Smooth muscle cell (in vitro differentiated cells): ENCODE data around the gene CARM1. TPM values are rescaled to one million over a fixed set of nuclear protein-coding genes. Genes with fewer than 3 reads are reported as not detected.
"Not testable (repeated sequence)": the region's sequence is repeated elsewhere in the genome, so short reads cannot be mapped to it uniquely, and the experiment has no call there.

Experiments
- DNase-seq: peaks from one replicate; lab custom pipeline; 2025; ENCODE audit not compliant: unreplicated experiment; lab: John Stamatoyannopoulos, UW
- H2AFZ ChIP-seq: fragments of 200-600 bp; sonication (generic); 2 replicates; pipeline ENCODE4 v1.6.0; 2016; ENCODE audit warnings: antibody characterized with exemption, low read depth, mild to moderate bottlenecking
- H3F3A ChIP-seq: fragments of 200-600 bp; sonication (generic); 2 replicates; pipeline ENCODE4 v1.6.0; 2017; ENCODE audit warnings: antibody characterized with exemption, low read depth
- H3K27ac ChIP-seq: fragments of 200-600 bp; sonication (generic); 2 replicates; pipeline ENCODE4 v1.5.1; 2016; ENCODE audit warnings: low read depth, mild to moderate bottlenecking
- H3K27me3 ChIP-seq: fragments of 200-600 bp; sonication (generic); 2 replicates; pipeline ENCODE4 v1.6.1; 2016; ENCODE audit warnings: low read depth, mild to moderate bottlenecking
- H3K36me3 ChIP-seq: fragments of 200-600 bp; sonication (generic); 2 replicates; pipeline ENCODE4 v1.5.1; 2016; ENCODE audit warnings: low read depth
- H3K4me1 ChIP-seq: fragments of 200-600 bp; sonication (generic); 2 replicates; pipeline ENCODE4 v1.5.1; 2016; ENCODE audit warnings: low read depth
- H3K4me2 ChIP-seq: fragments of 200-600 bp; sonication (generic); 2 replicates; pipeline ENCODE4 v1.6.0; 2016; ENCODE audit warnings: mild to moderate bottlenecking
- H3K4me3 ChIP-seq: fragments of 200-600 bp; sonication (generic); 2 replicates; pipeline ENCODE4 v1.5.1; 2016; ENCODE audit warnings: mild to moderate bottlenecking
- H3K79me2 ChIP-seq: fragments of 200-600 bp; sonication (generic); 2 replicates; pipeline ENCODE4 v1.6.0; 2016; ENCODE audit warnings: low read depth, mild to moderate bottlenecking
- H3K9ac ChIP-seq: fragments of 200-600 bp; sonication (generic); 2 replicates; pipeline ENCODE4 v1.6.0; 2016; ENCODE audit warnings: low read depth
- H3K9me3 ChIP-seq: fragments of 200-600 bp; sonication (generic); replicated peaks from 2 replicates; pipeline ENCODE4 v1.5.1; 2016; ENCODE audit warnings: low read depth
- H4K20me1 ChIP-seq: fragments of 200-600 bp; sonication (generic); 2 replicates; pipeline ENCODE4 v1.6.0; 2016; ENCODE audit warnings: low read depth
- CTCF ChIP-seq: fragments of 200-600 bp; sonication (generic); IDR thresholded peaks from 2 replicates; pipeline ENCODE4 v1.5.1; 2017; ENCODE audit warnings: borderline replicate concordance, mild to moderate bottlenecking, antibody characterized with exemption; ENCODE audit not compliant: insufficient read depth, poor library complexity, severe bottlenecking
- WGBS: methylation state at CpG from one replicate; pipeline ENCODE4 v1.1.7; 2016; ENCODE audit warnings: low lambda C conversion rate; 5-methylcytosine and 5-hydroxymethylcytosine counted together
- polyA plus RNA-seq: library from polyadenylated mRNA; unstranded; fragments of >200 nt; fragmentation: Nextera tagmentation; extraction: Ambion mirVana; gene quantifications from 2 replicates; pipeline ENCODE4 v1.2.1, GENCODE V29; 2016
- total RNA-seq: library from RNA; depleted of rRNA; stranded (reverse); fragments of >200 nt; gene quantifications from 2 replicates; pipeline ENCODE4 v1.2.3, GENCODE V29; 2014

CARM1 gene
- total and polyA plus RNA-seq, 2 experiments from 2014 or later, result 22.7 to 39.3 TPM

GRCh38 chr19:10946958-10947657, 75.8 kb downstream of the CARM1 start:
- no peak overlapping the region for H3K4me2 ChIP-seq
- DNase-seq, result no peak
- no peaks in the 10 kb centered on the region for H3K36me3 ChIP-seq
- no peak overlapping the region for H2AFZ ChIP-seq
- no peak overlapping the region for H3K4me3 ChIP-seq
- H3K79me2 ChIP-seq, result no peaks in the 10 kb centered on the region
- no peaks in the 10 kb centered on the region for H3F3A ChIP-seq
- no peak overlapping the region for H3K9ac ChIP-seq
- H3K9me3 ChIP-seq, result no peaks in the 10 kb centered on the region
- no peaks in the 10 kb centered on the region for H4K20me1 ChIP-seq
- no peaks in the 10 kb centered on the region for H3K4me1 ChIP-seq
- H3K27ac ChIP-seq, result peak overlapping the region; percentile 64
- no peak for TF ChIP-seq CTCF
- no peaks in the 10 kb centered on the region for H3K27me3 ChIP-seq
- 68% methylated on average over 6 of the region's 6 CpGs for WGBS

- DNase-seq, result no peak
- no peaks in the 10 kb centered on the region for H3K27me3 ChIP-seq
- no peak overlapping the region for H2AFZ ChIP-seq
- no peaks in the 10 kb centered on the region for H4K20me1 ChIP-seq
- no peak overlapping the region for H3K4me2 ChIP-seq
- H3K4me1 ChIP-seq, result no peaks in the 10 kb centered on the region
- H3F3A ChIP-seq, result no peaks in the 10 kb centered on the region
- H3K79me2 ChIP-seq, result no peaks in the 10 kb centered on the region
- WGBS, result 90% methylated on average over 6 of the region's 6 CpGs
- no peak overlapping the region for H3K27ac ChIP-seq
- H3K9me3 ChIP-seq, result no peaks in the 10 kb centered on the region
- no peak overlapping the region for H3K4me3 ChIP-seq
- no peaks in the 10 kb centered on the region for H3K36me3 ChIP-seq
- no peak for TF ChIP-seq CTCF
- H3K9ac ChIP-seq, result no peak overlapping the region
Measured at GRCh38 chr19:10952809-10953208, 81.5 kb downstream of the CARM1 start.

GRCh38 chr19:10959277-10959968, 88.1 kb downstream of the CARM1 start:
- not testable (repeated sequence) for DNase-seq, H3K36me3 ChIP-seq, H3K4me1 ChIP-seq, H3K27me3 ChIP-seq, H3K27ac ChIP-seq, H3K9ac ChIP-seq, H3K9me3 ChIP-seq, H2AFZ ChIP-seq, H3F3A ChIP-seq
- Histone ChIP-seq H3K4me3 (peak overlapping the region; percentile 58), H3K79me2 (peaks cover 38% of the 10 kb centered on the region), H4K20me1 (peaks cover 24% of the 10 kb centered on the region), H3K4me2 (peak overlapping the region; percentile 87)
- WGBS, result 97% methylated on average over 19 of the region's 19 CpGs

GRCh38 chr19:10960314-10961072, 89.1 kb downstream of the CARM1 start, which contains the start of gene SMARCA4:
SMARCA4 (plus strand) TSS chr19:10961030; CDS start chr19:10984152, 23,122 bp downstream.
- peak within 1 kb of the TSS; percentile 100 for H3K4me3 ChIP-seq
- no peaks in the 10 kb centered on the region for H3K9me3 ChIP-seq
- peaks cover 49% of the 10 kb centered on the region for H3K79me2 ChIP-seq
- peak; percentile 89 for DNase-seq
- no peaks in the 10 kb centered on the region for H3K36me3 ChIP-seq
- 2% methylated on average over 75 of the region's 100 CpGs for WGBS
- H3F3A ChIP-seq, result no peaks in the 10 kb centered on the region
- H3K4me2 ChIP-seq, result peak within 1 kb of the TSS; percentile 98
- peak within 1 kb of the TSS; percentile 84 for H2AFZ ChIP-seq
- peak within 1 kb of the TSS; percentile 76 for H3K27ac ChIP-seq
- TF ChIP-seq CTCF, result no peak
- peaks cover 34% of the 10 kb centered on the region for H4K20me1 ChIP-seq
- H3K4me1 ChIP-seq, result peaks cover 4% of the 10 kb centered on the region
- H3K27me3 ChIP-seq, result no peaks in the 10 kb centered on the region
- peak within 1 kb of the TSS; percentile 87 for H3K9ac ChIP-seq
